ENCODE measurements around the gene EFS. TPM values are rescaled to one million over a fixed set of nuclear protein-coding genes. Genes with fewer than 3 reads are reported as not detected.

Gene EFS
- total and polyA plus RNA-seq, 2 of the 8 experiments (the other 6 are each of a cell fraction or from before 2014, with no cell fraction given), result 27.8 to 28.6 TPM

- H3K27ac ChIP-seq (ENCODE audit: low read depth, low read length), result no peak overlapping the region
These were observed 16.7 kb downstream of the EFS start for GRCh38 chr14:23348297-23348655.

More at GRCh38 chr14:23348297-23348655, 16.7 kb downstream of the EFS start:
- CTCF ChIA-PET (ENCODE audit: partially characterized antibody), result interaction anchor here (1.0 to 5.9 kb wide), 5 partner anchors 9 to 35 kb away, joined by 3 to 69 read pairs (median 5); no protein-coding TSS in a partner anchor
- no peak overlapping the region for H3K9ac ChIP-seq (replicated peaks in 1 of 4; ENCODE audit: extremely low read depth in 1 of 4, low read depth in 3 of 4, low read length in 3 of 4)
- no peak overlapping the region for H3K4me3 ChIP-seq (ENCODE audit: extremely low read depth in 1 of 4, insufficient read depth in 2 of 4, low read depth in 3 of 4, low read length in 4 of 4)
- no peak for DNase-seq (ENCODE audit: low read depth in 1 of 2, low spot score in 2 of 2)
- peaks cover 0 to 3% of the 10 kb centered on the region in 2 experiments for H4K20me1 ChIP-seq (replicated peaks in 1 of 2; ENCODE audit: control insufficient read depth in 1 of 2, insufficient read depth in 2 of 2, low read length in 2 of 2)
- no peak overlapping the region for H3K18ac ChIP-seq (ENCODE audit: extremely low read depth, low read length)
- H3K79me2 ChIP-seq (ENCODE audit: control insufficient read depth in 1 of 2, insufficient read depth in 2 of 2, low read length in 2 of 2), result no peaks in the 10 kb centered on the region
- H2BK12ac ChIP-seq (ENCODE audit: low read depth, low read length), result no peak overlapping the region
- 86% methylated on average over 6 of the region's 6 CpGs; no CpG with 5 or more reads in 1 of the 2 experiments for WGBS, 2 experiments (ENCODE audit: extremely low coverage in 1 of 2, insufficient coverage in 1 of 2, insufficient read length in 1 of 2, insufficient replicate concordance in 2 of 2, low coverage in 1 of 2, low lambda C conversion rate in 2 of 2, missing lambda C conversion rate in 1 of 2)
- H3K23me2 ChIP-seq (ENCODE audit: low read depth, low read length), result peaks cover 10% of the 10 kb centered on the region
- H3K4ac ChIP-seq (replicated peaks; ENCODE audit: insufficient read length, low read depth, low read length), result no peak overlapping the region
- POLR2A ChIA-PET (ENCODE audit: partially characterized antibody), result interaction anchor here (1.6 to 3.7 kb wide), 2 partner anchors 12 to 27 kb away, joined by 6 to 25 read pairs; partner anchors contain the start of gene PABPN1
- H3K36me3 ChIP-seq (ENCODE audit: control insufficient read depth in 2 of 4, insufficient read depth in 4 of 4, low read length in 3 of 4), result no peaks in the 10 kb centered on the region
- no peak overlapping the region for H3K4me2 ChIP-seq (ENCODE audit: insufficient read depth in 1 of 2, low read depth in 2 of 2, low read length in 2 of 2)
- peaks cover 0 to 11% (median 4%) of the 10 kb centered on the region in 4 experiments; a peak in 6 of 7 replicates for H3K27me3 ChIP-seq (replicated peaks in 1 of 4; ENCODE audit: control insufficient read depth in 3 of 4, extremely low read depth in 1 of 4, insufficient read depth in 3 of 4, low read length in 3 of 4)
- H3K79me1 ChIP-seq (ENCODE audit: low read depth, low read length), result no peaks in the 10 kb centered on the region
- no peak overlapping the region for H2BK5ac ChIP-seq (ENCODE audit: low read depth, low read length)
- no peak overlapping the region for H2BK20ac ChIP-seq (ENCODE audit: low read length)
- H2BK15ac ChIP-seq (ENCODE audit: low read length), result no peak overlapping the region
- H3K23ac ChIP-seq (ENCODE audit: insufficient read length), result no peak overlapping the region
- H3K9me3 ChIP-seq (ENCODE audit: insufficient read depth in 2 of 2, low read depth in 1 of 2, low read length in 1 of 2), result no peaks in the 10 kb centered on the region
- H4K91ac ChIP-seq (replicated peaks; ENCODE audit: insufficient read length, low read length), result no peak overlapping the region
- H2BK120ac ChIP-seq (replicated peaks; ENCODE audit: low read depth, low read length), result no peak overlapping the region
- no peak overlapping the region for H4K8ac ChIP-seq (ENCODE audit: extremely low read depth, insufficient read depth, low read length)
- peaks cover 1 to 7% (median 2%) of the 10 kb centered on the region in 4 experiments for H3K4me1 ChIP-seq (replicated peaks in 1 of 4; ENCODE audit: control insufficient read depth in 3 of 4, insufficient read depth in 4 of 4, low read length in 3 of 4)
- H2AFZ ChIP-seq (ENCODE audit: low read length), result no peak overlapping the region
- no peak overlapping the region for H3K56ac ChIP-seq (replicated peaks; ENCODE audit: insufficient read length, low read depth, low read length)
- no peak overlapping the region for H3K14ac ChIP-seq (ENCODE audit: insufficient read length)
- no peak for FAIRE-seq
- no peak overlapping the region for H2AK5ac ChIP-seq (ENCODE audit: low read depth, low read length)
- no peak overlapping the region for H4K5ac ChIP-seq (ENCODE audit: insufficient read length, low read depth, low read length)
